Mesendoderm (in vitro differentiated cells): ENCODE measurements around the gene HELQ.
A peak's percentile ranks its signal among the peaks of the same experiment; 100 is the strongest.

Experiments used
- DNase-seq: peaks from one replicate; pipeline ENCODE4 v3.0.0; 2013
- H2AK5ac ChIP-seq: 2 replicates; pipeline ENCODE4 v1.6.1; 2013; ENCODE audit warnings: low read length, inconsistent platforms
- H2BK120ac ChIP-seq: 2 replicates; pipeline ENCODE4 v1.6.1; 2013; ENCODE audit warnings: low read depth, mild to moderate bottlenecking, low read length, moderate library complexity, mixed read lengths
- H2BK15ac ChIP-seq: replicated peaks from 2 replicates; pipeline ENCODE4 v1.6.1; 2013; ENCODE audit warnings: low read depth, mild to moderate bottlenecking, moderate library complexity
- H2BK5ac ChIP-seq: 2 replicates; pipeline ENCODE4 v1.6.1; 2013; ENCODE audit warnings: low read length, inconsistent platforms
- H3K18ac ChIP-seq: 2 replicates; pipeline ENCODE4 v1.6.1; 2013; ENCODE audit warnings: mild to moderate bottlenecking, low read length, mixed read lengths
- H3K23ac ChIP-seq: one replicate; pipeline ENCODE4 v1.6.1; 2013; ENCODE audit warnings: low read length
- H3K27ac ChIP-seq: 2 replicates; pipeline ENCODE4 v1.5.1; 2013; ENCODE audit warnings: low read depth, mild to moderate bottlenecking, inconsistent platforms, low read length, moderate library complexity
- H3K27me3 ChIP-seq: 2 replicates; pipeline ENCODE4 v1.6.1; 2013; ENCODE audit warnings: low read length, control low read depth, mild to moderate bottlenecking, inconsistent platforms; ENCODE audit not compliant: insufficient read depth, poor library complexity
- H3K36me3 ChIP-seq: 2 replicates; pipeline ENCODE4 v1.6.1; 2013; ENCODE audit warnings: low read length, inconsistent platforms; ENCODE audit not compliant: control insufficient read depth, insufficient read depth
- H3K4ac ChIP-seq: one replicate; pipeline ENCODE4 v1.6.1; 2013; ENCODE audit warnings: low read depth, mild to moderate bottlenecking, low read length, moderate library complexity
- H3K4me1 ChIP-seq: 2 replicates; pipeline ENCODE4 v1.6.1; 2013; ENCODE audit warnings: low read depth, low read length, inconsistent platforms; ENCODE audit not compliant: control insufficient read depth
- H3K4me2 ChIP-seq: 2 replicates; pipeline ENCODE4 v1.6.1; 2013; ENCODE audit warnings: low read length
- H3K4me3 ChIP-seq: 2 replicates; pipeline ENCODE4 v1.5.1; 2013; ENCODE audit warnings: mild to moderate bottlenecking, low read length
- H3K56ac ChIP-seq: one replicate; pipeline ENCODE4 v1.6.1; 2013; ENCODE audit warnings: low read length
- H3K79me1 ChIP-seq: 2 replicates; pipeline ENCODE4 v1.6.1; 2013; ENCODE audit warnings: low read length, inconsistent platforms
- H3K79me2 ChIP-seq: 2 replicates; pipeline ENCODE4 v1.6.1; 2013; ENCODE audit warnings: mild to moderate bottlenecking, low read length; ENCODE audit not compliant: control insufficient read depth, insufficient read depth
- H3K9ac ChIP-seq: 2 replicates; pipeline ENCODE4 v1.6.1; 2013; ENCODE audit warnings: low read length, inconsistent platforms
- H4K5ac ChIP-seq: one replicate; pipeline ENCODE4 v1.6.1; 2013; ENCODE audit warnings: low read length
- H4K8ac ChIP-seq: one replicate; pipeline ENCODE4 v1.6.1; 2013; ENCODE audit warnings: low read depth, mild to moderate bottlenecking, control low read depth, low read length, moderate library complexity
- WGBS: extraction: QIAGEN DNeasy Blood & Tissue Kit; methylation state at CpG from one replicate; pipeline ENCODE4 v1.1.7; 2013; ENCODE audit warnings: low lambda C conversion rate, missing lambda C conversion rate; ENCODE audit not compliant: insufficient coverage; ENCODE audit errors: extremely low coverage; 5-methylcytosine and 5-hydroxymethylcytosine counted together

The HELQ gene

GRCh38 chr4:83449009-83449408 lies 6.6 kb downstream of the HELQ start:
- Histone ChIP-seq H3K4me3 (no peak overlapping the region), H3K79me2 (no peaks in the 10 kb centered on the region), H3K23ac (no peak overlapping the region), H3K18ac (no peak overlapping the region), H4K8ac (no peak overlapping the region), H3K27ac (no peak overlapping the region), H2AK5ac (no peak overlapping the region), H3K36me3 (no peaks in the 10 kb centered on the region), H3K4me2 (no peak overlapping the region), H3K56ac (no peak overlapping the region), H2BK15ac (no peak overlapping the region), H4K5ac (no peak overlapping the region), H3K4me1 (no peaks in the 10 kb centered on the region), H2BK120ac (no peak overlapping the region), H3K27me3 (no peaks in the 10 kb centered on the region), H3K79me1 (peaks cover 2% of the 10 kb centered on the region), H3K9ac (no peak overlapping the region), H3K4ac (no peak overlapping the region), H2BK5ac (no peak overlapping the region)
- WGBS, result no CpG with 5 or more reads among the region's 2 CpGs
- no peak for DNase-seq

DNA sequence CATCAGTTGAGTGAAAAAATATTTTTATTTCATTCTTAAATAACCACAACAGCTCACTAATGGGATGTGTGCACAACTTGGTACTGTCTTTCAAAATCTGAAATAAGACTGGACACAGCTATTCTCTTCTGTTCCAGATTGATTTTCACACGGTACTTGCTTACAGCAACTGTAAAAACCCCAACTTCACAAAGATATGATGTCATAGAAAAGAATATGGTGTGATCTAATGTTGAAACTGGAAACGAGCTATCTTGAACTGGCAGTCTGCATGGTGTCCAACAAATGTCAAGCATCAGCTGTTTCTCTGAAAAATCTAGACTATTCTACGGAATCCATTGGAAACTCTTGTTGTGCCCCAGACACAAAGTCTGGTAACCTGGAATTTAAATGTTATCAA lies 14.7 kb downstream of the HELQ start:
- H2BK5ac ChIP-seq, result no peak overlapping the region
- H3K36me3 ChIP-seq, result no peaks in the 10 kb centered on the region
- no peak overlapping the region for H2BK15ac ChIP-seq
- no peaks in the 10 kb centered on the region for H3K4me1 ChIP-seq
- H3K27me3 ChIP-seq, result no peaks in the 10 kb centered on the region
- H3K4ac ChIP-seq, result no peak overlapping the region
- no peak for DNase-seq
- H2AK5ac ChIP-seq, result no peak overlapping the region
- H3K79me1 ChIP-seq, result no peaks in the 10 kb centered on the region
- H4K8ac ChIP-seq, result no peak overlapping the region
- H3K18ac ChIP-seq, result no peak overlapping the region
- H3K4me2 ChIP-seq, result no peak overlapping the region
- no peak overlapping the region for H3K23ac ChIP-seq
- no peak overlapping the region for H3K9ac ChIP-seq
- H3K56ac ChIP-seq, result no peak overlapping the region
- H4K5ac ChIP-seq, result no peak overlapping the region
- no peak overlapping the region for H3K4me3 ChIP-seq
- no CpG with 5 or more reads among the region's 3 CpGs for WGBS
- no peaks in the 10 kb centered on the region for H3K79me2 ChIP-seq
- no peak overlapping the region for H2BK120ac ChIP-seq
- H3K27ac ChIP-seq, result no peak overlapping the region

GRCh38 chr4:83440148-83440814 lies 15.3 kb downstream of the HELQ start:
- Histone ChIP-seq H3K4ac (no peak overlapping the region), H3K27ac (no peak overlapping the region), H3K4me1 (no peaks in the 10 kb centered on the region), H4K5ac (no peak overlapping the region), H2AK5ac (no peak overlapping the region), H3K9ac (no peak overlapping the region), H4K8ac (no peak overlapping the region), H3K56ac (no peak overlapping the region), H3K79me2 (no peaks in the 10 kb centered on the region), H2BK120ac (no peak overlapping the region), H3K4me2 (no peak overlapping the region), H3K27me3 (no peaks in the 10 kb centered on the region), H3K18ac (no peak overlapping the region), H3K23ac (no peak overlapping the region), H2BK5ac (no peak overlapping the region), H2BK15ac (no peak overlapping the region), H3K79me1 (no peaks in the 10 kb centered on the region), H3K4me3 (no peak overlapping the region), H3K36me3 (no peaks in the 10 kb centered on the region)
- DNase-seq, result no peak
- no CpG with 5 or more reads among the region's 1 CpG for WGBS

DNA sequence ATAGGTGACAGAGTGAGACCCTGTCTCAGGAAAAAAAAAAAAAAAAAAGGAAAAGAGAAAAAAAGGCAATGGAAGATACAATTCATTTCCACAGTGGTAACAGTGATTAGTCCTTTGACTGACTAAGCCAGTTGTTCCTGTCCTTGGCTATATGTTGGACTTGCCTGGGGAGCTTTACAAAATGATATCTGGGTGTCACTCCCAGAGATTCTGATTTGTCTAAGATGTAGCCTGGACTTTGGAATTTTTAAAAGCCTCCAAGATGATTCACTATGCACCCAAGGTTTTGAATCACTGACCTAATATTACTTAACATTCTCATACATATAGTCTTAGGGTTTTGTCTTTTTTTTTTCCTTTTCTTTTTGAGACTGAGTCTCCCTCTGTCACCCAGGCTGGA lies 16.9 kb downstream of the HELQ start:
- Histone ChIP-seq H2BK5ac (no peak overlapping the region), H3K4me3 (no peak overlapping the region), H2BK120ac (no peak overlapping the region), H2AK5ac (no peak overlapping the region), H3K36me3 (no peaks in the 10 kb centered on the region), H3K79me1 (no peaks in the 10 kb centered on the region), H3K27ac (no peak overlapping the region), H3K23ac (no peak overlapping the region), H3K18ac (no peak overlapping the region), H3K79me2 (no peaks in the 10 kb centered on the region), H3K4me2 (no peak overlapping the region), H3K9ac (no peak overlapping the region), H3K4ac (no peak overlapping the region), H3K4me1 (no peaks in the 10 kb centered on the region), H4K8ac (no peak overlapping the region), H3K27me3 (no peaks in the 10 kb centered on the region), H4K5ac (no peak overlapping the region), H2BK15ac (no peak overlapping the region), H3K56ac (no peak overlapping the region)
- no peak for DNase-seq

DNA sequence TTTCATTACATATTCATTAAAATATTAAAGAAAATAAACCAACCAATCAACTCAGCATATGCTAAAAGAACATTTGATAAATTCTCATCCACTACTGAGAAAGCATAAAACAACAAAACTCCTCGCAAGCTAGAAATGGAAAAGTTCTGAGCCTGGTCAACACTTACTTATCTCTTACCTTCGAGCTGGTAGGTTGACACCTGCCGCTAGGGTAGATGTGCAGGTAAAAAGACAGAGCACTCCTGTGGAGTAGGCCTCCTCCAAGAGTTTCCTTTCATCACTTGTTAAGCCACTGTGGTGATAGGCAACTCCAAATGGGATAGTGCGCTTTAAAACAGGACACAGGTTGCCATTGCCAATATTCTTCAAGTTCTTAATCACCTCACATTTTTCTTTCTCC lies 18.9 kb downstream of the HELQ start:
- Histone ChIP-seq H2AK5ac (no peak overlapping the region), H3K27ac (no peak overlapping the region), H3K79me1 (no peaks in the 10 kb centered on the region), H3K23ac (no peak overlapping the region), H3K4ac (no peak overlapping the region), H2BK120ac (no peak overlapping the region), H3K4me1 (no peaks in the 10 kb centered on the region), H3K4me3 (no peak overlapping the region), H3K79me2 (no peaks in the 10 kb centered on the region), H3K9ac (no peak overlapping the region), H3K4me2 (no peak overlapping the region), H2BK15ac (no peak overlapping the region), H3K27me3 (no peaks in the 10 kb centered on the region), H3K56ac (no peak overlapping the region), H3K18ac (no peak overlapping the region), H2BK5ac (no peak overlapping the region), H4K8ac (no peak overlapping the region), H4K5ac (no peak overlapping the region), H3K36me3 (no peaks in the 10 kb centered on the region)
- peak; percentile 7 for DNase-seq
- WGBS, result no CpG with 5 or more reads among the region's 4 CpGs

GRCh38 chr4:83431200-83431599 lies 24.4 kb downstream of the HELQ start:
- H3K36me3 ChIP-seq, result no peaks in the 10 kb centered on the region
- DNase-seq, result no peak
- H3K18ac ChIP-seq, result no peak overlapping the region
- H3K4me2 ChIP-seq, result no peak overlapping the region
- no peak overlapping the region for H4K8ac ChIP-seq
- WGBS, result no CpG with 5 or more reads among the region's 1 CpG
- no peak overlapping the region for H2BK120ac ChIP-seq
- no peak overlapping the region for H3K23ac ChIP-seq
- no peak overlapping the region for H2BK15ac ChIP-seq
- no peaks in the 10 kb centered on the region for H3K4me1 ChIP-seq
- H3K4ac ChIP-seq, result no peak overlapping the region
- no peak overlapping the region for H3K27ac ChIP-seq
- no peak overlapping the region for H2BK5ac ChIP-seq
- no peaks in the 10 kb centered on the region for H3K79me1 ChIP-seq
- H3K79me2 ChIP-seq, result no peaks in the 10 kb centered on the region
- H3K56ac ChIP-seq, result no peak overlapping the region
- no peak overlapping the region for H3K4me3 ChIP-seq
- H4K5ac ChIP-seq, result no peak overlapping the region
- no peaks in the 10 kb centered on the region for H3K27me3 ChIP-seq
- H3K9ac ChIP-seq, result no peak overlapping the region
- no peak overlapping the region for H2AK5ac ChIP-seq
